Neural cell (in vitro differentiated cells): ENCODE data around the gene YTHDC2. TPM values are rescaled to one million over a fixed set of nuclear protein-coding genes. Genes with fewer than 3 reads are reported as not detected.

ENCODE experiments used
- H2AFZ ChIP-seq: fragments of 200-600, 300-800 bp; sonication (generic), shearing (Covaris generic); 2 replicates; pipeline ENCODE4 v1.6.0; 2014; ENCODE audit warnings: low read depth, mild to moderate bottlenecking, antibody characterized with exemption, low read length, moderate library complexity
- H3F3A ChIP-seq: fragments of 200-600 bp; shearing (Covaris generic); 2 replicates; pipeline ENCODE4 v1.6.1; 2016; ENCODE audit warnings: mild to moderate bottlenecking, moderate library complexity, mixed read lengths, antibody characterized with exemption, low read length; ENCODE audit not compliant: insufficient read depth, poor library complexity, severe bottlenecking
- H3K27ac ChIP-seq: fragments of 200-600, 300-800 bp; sonication (generic), shearing (Covaris generic); 2 replicates; pipeline ENCODE4 v1.5.1; 2014; ENCODE audit warnings: mild to moderate bottlenecking, low read length, moderate library complexity
- H3K27me3 ChIP-seq: fragments of 300-800, 200-600 bp; sonication (generic), shearing (Covaris generic); 2 replicates; pipeline ENCODE4 v1.6.0; 2014; ENCODE audit warnings: mild to moderate bottlenecking, low read depth, low read length, moderate library complexity; ENCODE audit not compliant: insufficient read depth
- H3K36me3 ChIP-seq: fragments of 300-800, 200-600 bp; sonication (generic), shearing (Covaris generic); 2 replicates; pipeline ENCODE4 v1.5.1; 2014; ENCODE audit warnings: mild to moderate bottlenecking, antibody characterized with exemption, low read length, moderate library complexity; ENCODE audit not compliant: insufficient read depth
- H3K4me2 ChIP-seq: fragments of 300-800, 200-600 bp; sonication (generic), shearing (Covaris generic); 2 replicates; pipeline ENCODE4 v1.6.0; 2014; ENCODE audit warnings: mild to moderate bottlenecking, low read length
- H3K4me3 ChIP-seq: fragments of 300-800, 200-600 bp; sonication (generic), shearing (Covaris generic); 2 replicates; pipeline ENCODE4 v1.5.1; 2014; ENCODE audit warnings: mild to moderate bottlenecking, low read length, moderate library complexity
- H3K79me2 ChIP-seq: fragments of 200-600 bp; shearing (Covaris generic); replicated peaks from 2 replicates; pipeline ENCODE4 v1.6.0; 2014; ENCODE audit warnings: mild to moderate bottlenecking, low read length, moderate library complexity; ENCODE audit not compliant: insufficient read depth
- H3K9ac ChIP-seq: fragments of 300-800, 200-600 bp; sonication (generic), shearing (Covaris generic); 2 replicates; pipeline ENCODE4 v1.6.1; 2016; ENCODE audit warnings: mild to moderate bottlenecking, low read length, mixed read lengths
- H3K9me2 ChIP-seq: fragments of 200-600 bp; shearing (Covaris generic); 2 replicates; pipeline ENCODE4 v1.6.1; 2016; ENCODE audit warnings: mild to moderate bottlenecking, low read length, mixed read lengths; ENCODE audit not compliant: insufficient read depth
- H3K9me3 ChIP-seq: fragments of 200-600, 300-800 bp; sonication (generic), shearing (Covaris generic); 2 replicates; pipeline ENCODE4 v1.6.1; 2016; ENCODE audit warnings: mild to moderate bottlenecking, mixed run types, low read length, moderate library complexity, mixed read lengths
- H4K20me1 ChIP-seq: fragments of 200-600 bp; shearing (Covaris generic); 2 replicates; pipeline ENCODE4 v1.6.1; 2016; ENCODE audit warnings: mild to moderate bottlenecking, mixed run types; ENCODE audit not compliant: insufficient read depth
- EP300 ChIP-seq: fragments of 450-650 bp; conservative IDR thresholded peaks from 2 replicates; pipeline ENCODE4 v1.6.1; 2014; ENCODE audit warnings: antibody characterized with exemption, mild to moderate bottlenecking, moderate library complexity; ENCODE audit not compliant: poor library complexity, severe bottlenecking
- EZH2 ChIP-seq: fragments of 200-600, 300-800 bp; shearing (Covaris generic), sonication (generic); IDR thresholded peaks from 2 replicates; pipeline ENCODE4 v1.6.1; 2014; ENCODE audit warnings: antibody characterized with exemption, low read length, borderline replicate concordance, mild to moderate bottlenecking; ENCODE audit not compliant: insufficient read depth, poor library complexity, severe bottlenecking
- MXI1 ChIP-seq: fragments of 450-650 bp; conservative IDR thresholded peaks from 2 replicates; pipeline ENCODE4 v1.6.1; 2014; ENCODE audit warnings: antibody characterized with exemption, mild to moderate bottlenecking; ENCODE audit not compliant: poor library complexity, severe bottlenecking
- POLR2AphosphoS5 ChIP-seq: IDR thresholded peaks from 2 replicates; pipeline ENCODE4 v1.6.1; 2012
- RAD21 ChIP-seq: fragments of 450-650 bp; conservative IDR thresholded peaks from 2 replicates; pipeline ENCODE4 v1.6.1; 2014; ENCODE audit warnings: antibody characterized with exemption, mild to moderate bottlenecking, moderate library complexity
- SMC3 ChIP-seq: fragments of 450-650 bp; conservative IDR thresholded peaks from 2 replicates; pipeline ENCODE4 v1.6.1; 2014; ENCODE audit warnings: antibody characterized with exemption, mild to moderate bottlenecking, moderate library complexity; ENCODE audit not compliant: poor library complexity
- TAF1 ChIP-seq: IDR thresholded peaks from 2 replicates; pipeline ENCODE4 v1.6.1; 2012; ENCODE audit warnings: low read depth
- polyA plus RNA-seq: library from polyadenylated mRNA; depleted of rRNA; stranded (reverse); fragments of >200 nt; gene quantifications from 2 replicates; pipeline ENCODE4 v1.2.3, GENCODE V29; 2014
- TF ChIP-seq, protein P1 (sequence below): fragments of 450-650 bp; IDR thresholded peaks from 2 replicates; pipeline ENCODE4 v1.5.1; 2014; ENCODE audit warnings: antibody characterized with exemption, mild to moderate bottlenecking, moderate library complexity; ENCODE audit not compliant: poor library complexity, severe bottlenecking
- TF ChIP-seq, protein P2 (sequence below): IDR thresholded peaks from 2 replicates; pipeline ENCODE4 v1.6.1; 2012; ENCODE audit warnings: borderline replicate concordance

YTHDC2 gene
- polyA plus RNA-seq, 1 donor from 2014 or later, result 43.7 TPM

DNA sequence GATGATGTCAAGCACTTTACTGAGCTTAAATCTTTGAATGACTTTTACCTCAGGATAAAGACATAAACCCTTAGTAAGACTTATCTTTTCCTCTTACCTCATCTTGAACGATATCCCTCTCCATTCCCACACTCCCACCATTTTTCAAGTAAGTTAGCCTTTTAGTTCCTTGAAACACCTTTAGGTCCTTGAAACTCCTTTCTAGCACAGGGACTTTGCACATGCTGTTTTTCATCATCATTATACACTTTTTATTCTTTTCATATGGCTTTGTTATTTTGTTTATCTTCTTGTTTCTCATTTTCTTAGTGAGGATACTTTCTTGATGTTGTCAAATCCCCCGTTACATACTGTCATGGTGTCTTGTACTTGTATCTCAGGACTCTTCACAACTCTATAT is 24.8 kb downstream of the YTHDC2 start:
- Histone ChIP-seq H3K4me3 (no peak overlapping the region), H3K27ac (no peak overlapping the region), H2AFZ (no peak overlapping the region), H3K9me2 (no peaks in the 10 kb centered on the region), H3F3A (no peaks in the 10 kb centered on the region), H3K4me2 (no peak overlapping the region), H3K36me3 (peaks cover 13% of the 10 kb centered on the region), H3K27me3 (no peaks in the 10 kb centered on the region), H3K79me2 (no peaks in the 10 kb centered on the region), H3K9me3 (no peaks in the 10 kb centered on the region), H3K9ac (no peak overlapping the region), H4K20me1 (no peaks in the 10 kb centered on the region)
- no peak for TF ChIP-seq RAD21
- TF ChIP-seq, protein P1, sequence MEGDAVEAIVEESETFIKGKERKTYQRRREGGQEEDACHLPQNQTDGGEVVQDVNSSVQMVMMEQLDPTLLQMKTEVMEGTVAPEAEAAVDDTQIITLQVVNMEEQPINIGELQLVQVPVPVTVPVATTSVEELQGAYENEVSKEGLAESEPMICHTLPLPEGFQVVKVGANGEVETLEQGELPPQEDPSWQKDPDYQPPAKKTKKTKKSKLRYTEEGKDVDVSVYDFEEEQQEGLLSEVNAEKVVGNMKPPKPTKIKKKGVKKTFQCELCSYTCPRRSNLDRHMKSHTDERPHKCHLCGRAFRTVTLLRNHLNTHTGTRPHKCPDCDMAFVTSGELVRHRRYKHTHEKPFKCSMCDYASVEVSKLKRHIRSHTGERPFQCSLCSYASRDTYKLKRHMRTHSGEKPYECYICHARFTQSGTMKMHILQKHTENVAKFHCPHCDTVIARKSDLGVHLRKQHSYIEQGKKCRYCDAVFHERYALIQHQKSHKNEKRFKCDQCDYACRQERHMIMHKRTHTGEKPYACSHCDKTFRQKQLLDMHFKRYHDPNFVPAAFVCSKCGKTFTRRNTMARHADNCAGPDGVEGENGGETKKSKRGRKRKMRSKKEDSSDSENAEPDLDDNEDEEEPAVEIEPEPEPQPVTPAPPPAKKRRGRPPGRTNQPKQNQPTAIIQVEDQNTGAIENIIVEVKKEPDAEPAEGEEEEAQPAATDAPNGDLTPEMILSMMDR, result no peak
- no peak for TF ChIP-seq MXI1
- TF ChIP-seq EP300, result no peak
- TF ChIP-seq SMC3, result no peak
- TF ChIP-seq POLR2AphosphoS5, result no peak
- TF ChIP-seq, protein P2, sequence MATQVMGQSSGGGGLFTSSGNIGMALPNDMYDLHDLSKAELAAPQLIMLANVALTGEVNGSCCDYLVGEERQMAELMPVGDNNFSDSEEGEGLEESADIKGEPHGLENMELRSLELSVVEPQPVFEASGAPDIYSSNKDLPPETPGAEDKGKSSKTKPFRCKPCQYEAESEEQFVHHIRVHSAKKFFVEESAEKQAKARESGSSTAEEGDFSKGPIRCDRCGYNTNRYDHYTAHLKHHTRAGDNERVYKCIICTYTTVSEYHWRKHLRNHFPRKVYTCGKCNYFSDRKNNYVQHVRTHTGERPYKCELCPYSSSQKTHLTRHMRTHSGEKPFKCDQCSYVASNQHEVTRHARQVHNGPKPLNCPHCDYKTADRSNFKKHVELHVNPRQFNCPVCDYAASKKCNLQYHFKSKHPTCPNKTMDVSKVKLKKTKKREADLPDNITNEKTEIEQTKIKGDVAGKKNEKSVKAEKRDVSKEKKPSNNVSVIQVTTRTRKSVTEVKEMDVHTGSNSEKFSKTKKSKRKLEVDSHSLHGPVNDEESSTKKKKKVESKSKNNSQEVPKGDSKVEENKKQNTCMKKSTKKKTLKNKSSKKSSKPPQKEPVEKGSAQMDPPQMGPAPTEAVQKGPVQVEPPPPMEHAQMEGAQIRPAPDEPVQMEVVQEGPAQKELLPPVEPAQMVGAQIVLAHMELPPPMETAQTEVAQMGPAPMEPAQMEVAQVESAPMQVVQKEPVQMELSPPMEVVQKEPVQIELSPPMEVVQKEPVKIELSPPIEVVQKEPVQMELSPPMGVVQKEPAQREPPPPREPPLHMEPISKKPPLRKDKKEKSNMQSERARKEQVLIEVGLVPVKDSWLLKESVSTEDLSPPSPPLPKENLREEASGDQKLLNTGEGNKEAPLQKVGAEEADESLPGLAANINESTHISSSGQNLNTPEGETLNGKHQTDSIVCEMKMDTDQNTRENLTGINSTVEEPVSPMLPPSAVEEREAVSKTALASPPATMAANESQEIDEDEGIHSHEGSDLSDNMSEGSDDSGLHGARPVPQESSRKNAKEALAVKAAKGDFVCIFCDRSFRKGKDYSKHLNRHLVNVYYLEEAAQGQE, result no peak
- no peak for TF ChIP-seq EZH2
- TF ChIP-seq TAF1, result no peak

DNA sequence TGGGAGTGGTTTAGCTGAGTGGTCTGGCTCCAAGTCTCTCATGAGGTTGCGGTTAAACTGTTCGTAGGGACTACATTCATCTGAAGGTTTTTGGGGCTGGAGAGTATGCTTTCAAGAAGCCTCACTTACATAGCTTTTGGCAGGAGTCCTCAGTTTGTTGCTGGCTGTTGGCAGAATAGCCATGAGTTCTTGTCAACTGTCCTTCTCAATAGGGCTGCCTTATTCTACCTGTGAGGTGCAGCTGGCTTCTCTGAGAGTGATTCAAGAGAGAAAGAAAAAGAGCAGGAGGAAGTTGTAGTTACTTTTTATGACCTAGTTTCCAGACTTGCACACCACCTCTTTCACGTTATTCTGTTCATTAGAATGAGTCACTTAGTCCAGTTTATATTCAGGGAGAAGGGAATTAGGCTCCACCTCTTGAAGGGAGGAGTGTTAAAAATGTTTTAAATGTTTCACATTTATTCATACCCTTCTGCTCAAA is 33.2 kb downstream of the YTHDC2 start:
- no peak overlapping the region for H3K27ac ChIP-seq
- no peak overlapping the region for H3K9ac ChIP-seq

More for the DNA sequence above, 33.2 kb downstream of the YTHDC2 start:
- Histone ChIP-seq H3F3A (no peaks in the 10 kb centered on the region), H3K9me2 (no peaks in the 10 kb centered on the region), H3K79me2 (no peaks in the 10 kb centered on the region), H3K9me3 (no peaks in the 10 kb centered on the region), H3K36me3 (peaks cover 6% of the 10 kb centered on the region), H4K20me1 (no peaks in the 10 kb centered on the region), H3K4me2 (no peak overlapping the region), H3K4me3 (no peak overlapping the region), H2AFZ (no peak overlapping the region), H3K27me3 (no peaks in the 10 kb centered on the region)
- no peak for TF ChIP-seq TAF1
- no peak for TF ChIP-seq POLR2AphosphoS5
- TF ChIP-seq MXI1, result no peak
- TF ChIP-seq EZH2, result no peak
- TF ChIP-seq, protein P1, result no peak
- no peak for TF ChIP-seq RAD21
